ENCODE results near the gene ARPP19.

Gene ARPP19

DNA sequence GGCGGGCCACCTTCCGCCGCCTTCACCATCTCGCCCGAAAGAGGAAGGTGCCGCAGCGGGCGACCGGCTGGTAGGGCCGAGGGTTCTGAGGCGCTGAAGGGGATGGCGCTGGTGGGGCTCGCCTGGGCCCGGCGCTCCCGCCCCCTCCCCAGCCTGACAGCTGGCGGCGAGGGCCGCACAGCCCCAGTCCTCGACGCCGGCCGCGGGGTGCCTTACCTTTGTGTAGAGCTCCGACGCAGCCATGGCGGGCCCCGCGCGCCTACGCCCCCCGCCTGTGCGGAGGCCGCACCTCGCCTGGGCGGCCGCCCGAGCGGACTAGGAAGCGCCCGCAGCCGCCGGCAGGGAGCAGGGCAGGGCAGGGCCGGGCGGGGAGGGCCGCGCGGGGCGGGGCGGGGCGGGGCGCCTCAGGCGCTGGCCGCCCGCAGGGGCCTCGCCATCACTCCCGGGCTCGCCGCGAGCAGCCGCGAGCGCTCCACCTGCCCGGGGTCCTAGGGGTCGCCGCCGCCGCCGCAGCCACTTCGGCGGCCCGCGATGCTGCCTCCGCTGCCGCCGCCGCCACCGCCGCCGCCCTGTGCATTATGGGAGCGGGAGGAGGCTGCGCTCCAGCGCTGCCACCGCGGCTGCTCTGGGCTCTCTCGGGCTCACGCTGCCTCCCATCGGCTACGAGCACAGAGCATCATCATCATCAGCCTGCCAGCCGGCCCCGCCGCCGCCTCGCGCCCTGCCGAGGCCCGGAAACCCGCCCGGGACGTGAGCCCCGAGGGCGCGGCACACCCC, 40.1 kb downstream of the ARPP19 start, which contains the start of gene MYO5A:
Gene MYO5A, minus strand, starts transcription at position 317 of the 777 bp plus-strand sequence. Its CDS starts 74 bp downstream, at position 243.
- DNase-seq (ENCODE audit: low read depth), result peak; percentile 27
- TF ChIP-seq, protein P1, sequence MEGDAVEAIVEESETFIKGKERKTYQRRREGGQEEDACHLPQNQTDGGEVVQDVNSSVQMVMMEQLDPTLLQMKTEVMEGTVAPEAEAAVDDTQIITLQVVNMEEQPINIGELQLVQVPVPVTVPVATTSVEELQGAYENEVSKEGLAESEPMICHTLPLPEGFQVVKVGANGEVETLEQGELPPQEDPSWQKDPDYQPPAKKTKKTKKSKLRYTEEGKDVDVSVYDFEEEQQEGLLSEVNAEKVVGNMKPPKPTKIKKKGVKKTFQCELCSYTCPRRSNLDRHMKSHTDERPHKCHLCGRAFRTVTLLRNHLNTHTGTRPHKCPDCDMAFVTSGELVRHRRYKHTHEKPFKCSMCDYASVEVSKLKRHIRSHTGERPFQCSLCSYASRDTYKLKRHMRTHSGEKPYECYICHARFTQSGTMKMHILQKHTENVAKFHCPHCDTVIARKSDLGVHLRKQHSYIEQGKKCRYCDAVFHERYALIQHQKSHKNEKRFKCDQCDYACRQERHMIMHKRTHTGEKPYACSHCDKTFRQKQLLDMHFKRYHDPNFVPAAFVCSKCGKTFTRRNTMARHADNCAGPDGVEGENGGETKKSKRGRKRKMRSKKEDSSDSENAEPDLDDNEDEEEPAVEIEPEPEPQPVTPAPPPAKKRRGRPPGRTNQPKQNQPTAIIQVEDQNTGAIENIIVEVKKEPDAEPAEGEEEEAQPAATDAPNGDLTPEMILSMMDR (IDR thresholded peaks at IDR 0.05; ENCODE audit: control insufficient read depth, extremely low read depth, insufficient read depth), result peak; percentile 44
- H3K4me3 ChIP-seq (ENCODE audit: low read depth, low read length), result peak within 1 kb of the TSS; percentile 59

DNA sequence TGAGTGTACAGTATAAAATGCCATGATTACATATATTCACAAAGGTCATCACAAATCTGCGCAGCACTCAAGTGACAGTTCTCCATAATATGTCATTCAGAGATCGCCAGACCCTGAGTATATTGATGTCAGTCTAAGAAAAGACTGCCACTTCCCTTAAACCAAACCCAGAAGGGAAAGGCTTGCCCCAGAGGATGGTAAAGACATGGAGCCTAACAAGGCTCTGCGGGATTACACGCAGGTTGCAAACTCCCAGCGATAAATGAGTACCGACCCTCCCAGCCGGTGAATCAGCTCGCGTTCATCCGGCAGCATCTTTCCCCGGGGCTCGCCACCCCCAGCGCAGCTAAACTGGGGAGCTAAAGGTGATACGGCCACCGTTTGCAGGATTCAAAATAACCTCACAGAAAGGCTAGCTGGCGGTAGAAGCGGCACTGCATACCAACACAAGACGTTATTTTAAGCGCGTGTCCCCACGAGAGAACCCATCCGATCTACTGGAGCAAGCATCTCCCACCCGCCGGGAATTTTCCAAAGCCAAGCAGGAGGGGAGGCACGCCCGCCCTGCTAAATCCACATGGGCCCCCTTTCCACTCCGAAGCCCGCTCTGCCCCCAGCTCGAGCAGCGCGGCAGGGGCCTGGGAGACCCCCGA, 40.8 kb downstream of the ARPP19 start:
- DNase-seq (ENCODE audit: low read depth), result no peak
- H3K4me3 ChIP-seq (ENCODE audit: low read depth, low read length), result peak overlapping the region; percentile 59
- TF ChIP-seq, protein P1 (IDR thresholded peaks at IDR 0.05; ENCODE audit: control insufficient read depth, extremely low read depth, insufficient read depth), result no peak

GRCh38 chr15:52527196-52527910, 41.5 kb downstream of the ARPP19 start:
- no peak overlapping the region for H3K4me3 ChIP-seq (ENCODE audit: low read depth, low read length)

DNA sequence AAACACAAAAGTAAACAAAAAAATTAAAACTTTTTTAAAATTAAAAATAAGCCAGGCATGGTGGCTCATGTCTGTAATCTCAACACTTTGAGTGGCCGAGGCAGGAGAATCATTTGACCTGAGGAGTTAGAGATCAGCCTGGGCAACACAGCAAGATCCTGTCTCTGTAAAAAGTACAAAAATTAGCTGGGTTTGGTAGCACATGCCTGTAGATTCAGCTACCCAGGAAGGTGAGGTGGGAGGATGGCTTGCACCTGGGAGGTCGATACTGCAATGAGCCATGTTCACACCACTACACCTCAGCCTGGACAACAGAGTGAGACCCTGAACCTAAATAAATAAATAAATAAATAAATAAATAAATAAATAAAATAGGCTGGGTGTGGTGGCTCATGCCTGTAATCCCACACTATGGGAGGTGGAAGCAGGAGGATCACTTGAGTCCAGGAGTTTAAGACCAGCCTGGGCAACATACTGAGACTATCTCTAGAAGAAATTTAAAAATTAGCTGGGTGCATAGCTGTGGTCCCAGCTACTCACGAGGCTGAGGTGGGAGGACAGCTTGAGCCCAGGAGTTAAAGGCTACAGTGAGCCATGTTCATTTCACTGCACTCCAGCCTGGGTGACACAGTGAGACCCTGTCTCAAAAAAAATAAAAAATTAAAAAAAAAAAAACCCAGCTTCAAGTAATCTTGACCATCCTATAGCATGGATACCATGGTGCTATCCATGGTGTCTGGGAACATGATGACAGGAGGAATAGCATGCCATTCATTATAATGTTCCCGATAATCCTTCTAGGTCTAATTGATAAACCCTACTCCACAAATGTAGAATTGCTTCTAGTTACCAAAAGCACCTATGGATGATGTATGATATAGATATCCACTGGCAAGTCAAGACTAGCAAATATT, 44.4 kb downstream of the ARPP19 start:
- TF ChIP-seq, protein P1 (IDR thresholded peaks at IDR 0.05; ENCODE audit: control insufficient read depth, extremely low read depth, insufficient read depth), result no peak
- DNase-seq (ENCODE audit: low read depth), result no peak

More at GRCh38 chr15:52527196-52527910, 41.5 kb downstream of the ARPP19 start:
- TF ChIP-seq, protein P1 (IDR thresholded peaks at IDR 0.05; ENCODE audit: control insufficient read depth, extremely low read depth, insufficient read depth), result no peak
- no peak for DNase-seq (ENCODE audit: low read depth)

DNA sequence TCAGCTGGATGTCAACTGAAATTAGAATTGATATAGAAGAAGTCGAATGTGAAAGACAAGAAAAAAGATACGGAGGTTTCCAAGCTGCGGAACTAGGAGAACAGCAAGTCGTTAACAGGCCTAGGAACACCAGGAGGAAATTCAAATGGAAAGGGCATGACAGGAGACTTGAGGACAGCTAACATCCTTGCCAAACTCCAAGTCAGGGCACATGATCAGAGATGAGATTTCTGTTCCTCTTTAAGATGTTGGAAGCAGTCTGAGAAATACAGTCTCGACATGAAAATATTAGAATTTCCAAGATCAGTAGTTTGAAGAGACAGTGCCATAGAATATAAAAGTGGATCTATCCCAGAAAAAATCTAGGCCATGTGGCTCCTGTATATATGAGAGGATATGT, 45.2 kb downstream of the ARPP19 start:
- no peak overlapping the region for H3K4me3 ChIP-seq (ENCODE audit: low read depth, low read length)
- DNase-seq (ENCODE audit: low read depth), result no peak
- TF ChIP-seq, protein P1 (IDR thresholded peaks at IDR 0.05; ENCODE audit: control insufficient read depth, extremely low read depth, insufficient read depth), result no peak

More for the DNA sequence above, 44.4 kb downstream of the ARPP19 start:
- no peak overlapping the region for H3K4me3 ChIP-seq (ENCODE audit: low read depth, low read length)

DNA sequence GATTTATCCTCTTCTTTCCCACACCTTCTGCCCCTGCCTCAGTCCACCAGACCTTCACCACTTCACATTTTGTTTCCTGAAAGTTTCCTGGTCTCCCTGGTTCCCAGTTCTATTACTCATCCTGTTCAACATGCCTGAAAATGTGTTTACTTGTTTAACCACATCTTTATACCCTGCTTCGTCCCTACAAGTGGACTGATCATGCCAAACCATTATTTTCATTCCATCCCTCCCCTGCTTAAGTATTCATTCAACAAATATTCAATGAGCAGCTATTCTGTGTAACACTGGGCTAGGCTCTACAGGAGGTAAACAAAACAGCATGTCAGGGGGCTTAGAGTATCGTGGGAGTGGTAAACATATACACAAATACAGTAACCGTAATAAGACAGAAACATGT, 45.6 kb downstream of the ARPP19 start:
- TF ChIP-seq, protein P1 (IDR thresholded peaks at IDR 0.05; ENCODE audit: control insufficient read depth, extremely low read depth, insufficient read depth), result no peak
- H3K4me3 ChIP-seq (ENCODE audit: low read depth, low read length), result no peak overlapping the region
- DNase-seq (ENCODE audit: low read depth), result no peak
